HepG2 (cell line): ENCODE results near the gene SLC25A45. TPM values are rescaled to one million over a fixed set of nuclear protein-coding genes. Genes with fewer than 3 reads are reported as not detected.

Experiments
- CCAR2 ChIP-seq: fragments of 200-400 bp; formaldehyde crosslinking; optimal IDR thresholded peaks from 2 replicates; pipeline ENCODE3; 2018; ENCODE audit warnings: low read depth, mild to moderate bottlenecking, low read length, moderate library complexity
- CEBPB ChIP-seq: IDR thresholded peaks from 2 replicates; pipeline ENCODE4 v1.6.1; 2011; ENCODE audit warnings: low read depth, low read length, improper control_type of control experiment, borderline replicate concordance
- CHCHD3 ChIP-seq: sonication (generic); formaldehyde crosslinking; IDR thresholded peaks from 2 replicates; pipeline ENCODE4 v1.8.0; 2022; ENCODE audit warnings: mild to moderate bottlenecking, missing genetic modification reagents, moderate library complexity
- CREB1 ChIP-seq, 2 experiments: fragments of 450-650 bp in 1 of 2; IDR thresholded peaks; 2 replicates each; pipeline ENCODE4 v1.6.1; 2016 to 2017; ENCODE audit warnings: control low read depth in 1 of 2, mild to moderate bottlenecking in 1 of 2, missing compliant biosample characterization in 1 of 2, missing genetic modification characterization in 1 of 2
- FOXC1 ChIP-seq: sonication (generic); formaldehyde crosslinking; IDR thresholded peaks from 2 replicates; pipeline ENCODE4 v1.8.0; 2022; ENCODE audit warnings: mild to moderate bottlenecking, missing genetic modification reagents, borderline replicate concordance
- KAT7 ChIP-seq: IDR thresholded peaks from 2 replicates; pipeline ENCODE4 v1.6.1; 2018; ENCODE audit warnings: borderline replicate concordance, missing compliant biosample characterization
- KLF12 ChIP-seq: sonication (generic); formaldehyde crosslinking; IDR thresholded peaks from 2 replicates; pipeline ENCODE4 v1.4.0; 2020; ENCODE audit warnings: missing genetic modification reagents, borderline replicate concordance
- KLF13 ChIP-seq: sonication (generic); formaldehyde crosslinking; IDR thresholded peaks from 2 replicates; pipeline ENCODE4 v1.4.0; 2020; ENCODE audit warnings: mild to moderate bottlenecking, missing genetic modification reagents
- NCOA2 ChIP-seq: sonication (generic); formaldehyde crosslinking; IDR thresholded peaks from 2 replicates; pipeline ENCODE4 v1.8.0; 2022; ENCODE audit warnings: inconsistent platforms
- POLR2A ChIP-seq, 2 experiments: IDR thresholded peaks; 2 replicates each; pipeline ENCODE4 v1.6.1; 2011; ENCODE audit warnings: low read depth in 2 of 2, low read length in 2 of 2, mild to moderate bottlenecking in 1 of 2, moderate library complexity in 1 of 2; ENCODE audit not compliant: insufficient read depth in 1 of 2
- POLR2AphosphoS2 ChIP-seq: IDR thresholded peaks from 2 replicates; pipeline ENCODE4 v1.6.1; 2011; ENCODE audit warnings: low read depth, low read length, improper control_type of control experiment
- SNAI1 ChIP-seq: sonication (generic); formaldehyde crosslinking; IDR thresholded peaks from 2 replicates; pipeline ENCODE4 v1.5.0; 2020; ENCODE audit warnings: mild to moderate bottlenecking, missing genetic modification reagents, borderline replicate concordance
- STAT5B ChIP-seq: sonication (generic); formaldehyde crosslinking; IDR thresholded peaks from 2 replicates; pipeline ENCODE4 v1.4.0; 2020; ENCODE audit warnings: missing genetic modification reagents
- ZNF496 ChIP-seq: sonication (generic); formaldehyde crosslinking; IDR thresholded peaks from 2 replicates; pipeline ENCODE4 v1.8.1; 2023; ENCODE audit warnings: mild to moderate bottlenecking, moderate library complexity, missing genetic modification reagents; ENCODE audit not compliant: insufficient replicate concordance
- ZNF547 ChIP-seq: sonication (generic); formaldehyde crosslinking; IDR thresholded peaks from 2 replicates; pipeline ENCODE4 v1.5.1; 2020; ENCODE audit warnings: mild to moderate bottlenecking, missing genetic modification reagents
- ZNF747 ChIP-seq: sonication (generic); formaldehyde crosslinking; IDR thresholded peaks from 2 replicates; pipeline ENCODE4 v1.8.1; 2023; ENCODE audit warnings: missing genetic modification reagents, mild to moderate bottlenecking, borderline replicate concordance
- polyA plus RNA-seq, 8 experiments: library from polyadenylated mRNA; depleted of rRNA in 3 of 8; stranded (reverse) in 7 of 8; unstranded in 1 of 8; fragments of >200 nt; fragmentation: Illumina TruSeq in 4 of 8; extraction: Trizol in 4 of 8; gene quantifications; 2 replicates each; pipeline versions ENCODE4 v1.2.1 to v1.2.3, GENCODE V29; 2011 to 2016; ENCODE audit warnings: low read depth in 4 of 8, missing spikeins in 1 of 8, mixed read lengths in 1 of 8; ENCODE audit not compliant: insufficient read depth in 1 of 8
- total RNA-seq, 5 experiments: library from RNA; depleted of rRNA; stranded (reverse); fragments of >200 nt; fragmentation: Illumina TruSeq; extraction: Trizol; gene quantifications; 2 replicates each; pipeline ENCODE4 v1.2.3, GENCODE V29; 2016; ENCODE audit warnings: low read depth in 1 of 5
- TF ChIP-seq, protein P1 (sequence below): sonication (generic); formaldehyde crosslinking; IDR thresholded peaks from 2 replicates; pipeline ENCODE4 v1.5.0; 2020; ENCODE audit warnings: missing genetic modification reagents
- TF ChIP-seq, protein P2 (sequence below): sonication (generic); formaldehyde crosslinking; IDR thresholded peaks from 2 replicates; pipeline ENCODE4 v1.4.0; 2020; ENCODE audit warnings: mild to moderate bottlenecking, missing genetic modification reagents
- TF ChIP-seq, protein P3 (sequence below): sonication (generic); formaldehyde crosslinking; IDR thresholded peaks from 2 replicates; pipeline ENCODE4 v1.4.0; 2020; ENCODE audit warnings: missing genetic modification reagents, borderline replicate concordance
- TF ChIP-seq, protein P4 (sequence below): sonication (generic); formaldehyde crosslinking; IDR thresholded peaks from 2 replicates; pipeline ENCODE4 v1.5.0; 2020; ENCODE audit warnings: mild to moderate bottlenecking, missing genetic modification reagents

The SLC25A45 gene
- total and polyA plus RNA-seq, 2 of the 13 experiments (the other 11 are each of a cell fraction or from before 2014, with no cell fraction given) = 1.2 to 3.4 TPM

DNA sequence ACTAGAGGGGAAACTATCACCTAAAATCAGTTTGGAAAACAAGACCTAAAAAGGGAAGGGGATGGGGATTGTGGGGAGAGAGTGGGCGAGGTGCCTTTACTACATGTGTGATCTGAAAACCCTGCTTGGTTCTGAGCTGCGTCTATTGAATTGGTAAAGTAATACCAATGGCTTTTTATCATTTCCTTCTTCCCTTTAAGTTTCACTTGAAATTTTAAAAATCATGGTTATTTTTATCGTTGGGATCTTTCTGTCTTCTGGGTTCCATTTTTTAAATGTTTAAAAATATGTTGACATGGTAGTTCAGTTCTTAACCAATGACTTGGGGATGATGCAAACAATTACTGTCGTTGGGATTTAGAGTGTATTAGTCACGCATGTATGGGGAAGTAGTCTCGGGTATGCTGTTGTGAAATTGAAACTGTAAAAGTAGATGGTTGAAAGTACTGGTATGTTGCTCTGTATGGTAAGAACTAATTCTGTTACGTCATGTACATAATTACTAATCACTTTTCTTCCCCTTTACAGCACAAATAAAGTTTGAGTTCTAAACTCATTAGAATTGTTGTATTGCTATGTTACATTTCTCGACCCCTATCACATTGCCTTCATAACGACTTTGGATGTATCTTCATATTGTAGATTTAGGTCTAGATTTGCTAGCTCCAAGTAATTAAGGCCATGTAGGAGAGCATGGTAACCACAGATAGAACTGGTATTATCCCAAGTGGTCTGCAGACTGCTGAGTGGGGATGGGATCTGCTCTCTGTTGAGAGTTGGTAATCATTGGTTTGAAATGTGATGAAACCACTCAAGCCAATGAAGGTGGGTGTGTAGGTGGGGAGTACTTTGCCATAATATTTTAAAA lies 43.8 kb upstream of the SLC25A45 start (continued):
- TF ChIP-seq, protein P1, sequence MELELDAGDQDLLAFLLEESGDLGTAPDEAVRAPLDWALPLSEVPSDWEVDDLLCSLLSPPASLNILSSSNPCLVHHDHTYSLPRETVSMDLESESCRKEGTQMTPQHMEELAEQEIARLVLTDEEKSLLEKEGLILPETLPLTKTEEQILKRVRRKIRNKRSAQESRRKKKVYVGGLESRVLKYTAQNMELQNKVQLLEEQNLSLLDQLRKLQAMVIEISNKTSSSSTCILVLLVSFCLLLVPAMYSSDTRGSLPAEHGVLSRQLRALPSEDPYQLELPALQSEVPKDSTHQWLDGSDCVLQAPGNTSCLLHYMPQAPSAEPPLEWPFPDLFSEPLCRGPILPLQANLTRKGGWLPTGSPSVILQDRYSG (CRISPR knock-in tag) = no peak
- TF ChIP-seq CCAR2 (no peak), ZNF747 (no peak), STAT5B (CRISPR knock-in tag) (no peak), KAT7 (CRISPR knock-in tag) (0 out of 2 replicates have a peak, but pooled peaks have one; percentile 30), ZNF547 (CRISPR knock-in tag) (no peak), SNAI1 (CRISPR knock-in tag) (no peak), CHCHD3 (no peak), CEBPB (peak; percentile 71), KLF12 (CRISPR knock-in tag) (no peak), POLR2A (IDR thresholded peaks at IDR 0.05; ENCODE audit: insufficient read depth in 1 of 2, low read depth in 2 of 2, low read length in 2 of 2) (peak in 1 of 2 experiments; percentile 60; a peak in 2 of 4 replicates), KLF13 (no peak), NCOA2 (no peak), ZNF496 (CRISPR knock-in tag) (no peak), CREB1 (IDR thresholded peaks at IDR 0.05) (peak; percentile 87), CREB1 (CRISPR knock-in tag; IDR thresholded peaks at IDR 0.05) (no peak), POLR2AphosphoS2 (peak; percentile 93), FOXC1 (CRISPR knock-in tag) (no peak)
- TF ChIP-seq, protein P2, sequence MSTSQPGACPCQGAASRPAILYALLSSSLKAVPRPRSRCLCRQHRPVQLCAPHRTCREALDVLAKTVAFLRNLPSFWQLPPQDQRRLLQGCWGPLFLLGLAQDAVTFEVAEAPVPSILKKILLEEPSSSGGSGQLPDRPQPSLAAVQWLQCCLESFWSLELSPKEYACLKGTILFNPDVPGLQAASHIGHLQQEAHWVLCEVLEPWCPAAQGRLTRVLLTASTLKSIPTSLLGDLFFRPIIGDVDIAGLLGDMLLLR (CRISPR knock-in tag) = no peak
- TF ChIP-seq, protein P3, sequence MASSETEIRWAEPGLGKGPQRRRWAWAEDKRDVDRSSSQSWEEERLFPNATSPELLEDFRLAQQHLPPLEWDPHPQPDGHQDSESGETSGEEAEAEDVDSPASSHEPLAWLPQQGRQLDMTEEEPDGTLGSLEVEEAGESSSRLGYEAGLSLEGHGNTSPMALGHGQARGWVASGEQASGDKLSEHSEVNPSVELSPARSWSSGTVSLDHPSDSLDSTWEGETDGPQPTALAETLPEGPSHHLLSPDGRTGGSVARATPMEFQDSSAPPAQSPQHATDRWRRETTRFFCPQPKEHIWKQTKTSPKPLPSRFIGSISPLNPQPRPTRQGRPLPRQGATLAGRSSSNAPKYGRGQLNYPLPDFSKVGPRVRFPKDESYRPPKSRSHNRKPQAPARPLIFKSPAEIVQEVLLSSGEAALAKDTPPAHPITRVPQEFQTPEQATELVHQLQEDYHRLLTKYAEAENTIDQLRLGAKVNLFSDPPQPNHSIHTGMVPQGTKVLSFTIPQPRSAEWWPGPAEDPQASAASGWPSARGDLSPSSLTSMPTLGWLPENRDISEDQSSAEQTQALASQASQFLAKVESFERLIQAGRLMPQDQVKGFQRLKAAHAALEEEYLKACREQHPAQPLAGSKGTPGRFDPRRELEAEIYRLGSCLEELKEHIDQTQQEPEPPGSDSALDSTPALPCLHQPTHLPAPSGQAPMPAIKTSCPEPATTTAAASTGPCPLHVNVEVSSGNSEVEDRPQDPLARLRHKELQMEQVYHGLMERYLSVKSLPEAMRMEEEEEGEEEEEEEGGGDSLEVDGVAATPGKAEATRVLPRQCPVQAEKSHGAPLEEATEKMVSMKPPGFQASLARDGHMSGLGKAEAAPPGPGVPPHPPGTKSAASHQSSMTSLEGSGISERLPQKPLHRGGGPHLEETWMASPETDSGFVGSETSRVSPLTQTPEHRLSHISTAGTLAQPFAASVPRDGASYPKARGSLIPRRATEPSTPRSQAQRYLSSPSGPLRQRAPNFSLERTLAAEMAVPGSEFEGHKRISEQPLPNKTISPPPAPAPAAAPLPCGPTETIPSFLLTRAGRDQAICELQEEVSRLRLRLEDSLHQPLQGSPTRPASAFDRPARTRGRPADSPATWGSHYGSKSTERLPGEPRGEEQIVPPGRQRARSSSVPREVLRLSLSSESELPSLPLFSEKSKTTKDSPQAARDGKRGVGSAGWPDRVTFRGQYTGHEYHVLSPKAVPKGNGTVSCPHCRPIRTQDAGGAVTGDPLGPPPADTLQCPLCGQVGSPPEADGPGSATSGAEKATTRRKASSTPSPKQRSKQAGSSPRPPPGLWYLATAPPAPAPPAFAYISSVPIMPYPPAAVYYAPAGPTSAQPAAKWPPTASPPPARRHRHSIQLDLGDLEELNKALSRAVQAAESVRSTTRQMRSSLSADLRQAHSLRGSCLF (CRISPR knock-in tag) = no peak
- TF ChIP-seq, protein P4, sequence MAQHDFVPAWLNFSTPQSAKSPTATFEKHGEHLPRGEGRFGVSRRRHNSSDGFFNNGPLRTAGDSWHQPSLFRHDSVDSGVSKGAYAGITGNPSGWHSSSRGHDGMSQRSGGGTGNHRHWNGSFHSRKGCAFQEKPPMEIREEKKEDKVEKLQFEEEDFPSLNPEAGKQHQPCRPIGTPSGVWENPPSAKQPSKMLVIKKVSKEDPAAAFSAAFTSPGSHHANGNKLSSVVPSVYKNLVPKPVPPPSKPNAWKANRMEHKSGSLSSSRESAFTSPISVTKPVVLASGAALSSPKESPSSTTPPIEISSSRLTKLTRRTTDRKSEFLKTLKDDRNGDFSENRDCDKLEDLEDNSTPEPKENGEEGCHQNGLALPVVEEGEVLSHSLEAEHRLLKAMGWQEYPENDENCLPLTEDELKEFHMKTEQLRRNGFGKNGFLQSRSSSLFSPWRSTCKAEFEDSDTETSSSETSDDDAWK (CRISPR knock-in tag) = no peak
